HG03442 (cell line): ENCODE results near the gene ABI3BP.

Experiments used
- ATAC-seq: cut with Tn5 transposase; IDR thresholded peaks from one replicate; pipeline ENCODE4 v1.9.1; 2021; ENCODE audit warnings: mild to moderate bottlenecking, moderate library complexity; ENCODE audit not compliant: unreplicated experiment

ABI3BP gene

GRCh38 chr3:100702980-100703345 lies 290.3 kb downstream of the ABI3BP start:
- no peak for ATAC-seq

GRCh38 chr3:100702082-100702979 lies 290.9 kb downstream of the ABI3BP start:
- no peak for ATAC-seq

GRCh38 chr3:100700708-100701107 lies 292.5 kb downstream of the ABI3BP start:
- ATAC-seq: no peak
